H9 (cell line): ENCODE measurements around the gene TFAP2E. TPM values are rescaled to one million over a fixed set of nuclear protein-coding genes. Genes with fewer than 3 reads are reported as not detected.

ENCODE experiments used
- DNase-seq: peaks from one replicate; pipeline ENCODE4 v3.0.0-alpha.2; 2017
- H2AFZ ChIP-seq: one replicate; pipeline ENCODE4 v1.6.1; 2013; ENCODE audit warnings: mild to moderate bottlenecking, low read length, control low read depth, moderate library complexity
- H2AK5ac ChIP-seq: 2 replicates; pipeline ENCODE4 v1.6.1; 2013; ENCODE audit warnings: low read length, control low read depth, mixed read lengths; ENCODE audit not compliant: insufficient read length
- H2BK120ac ChIP-seq: one replicate; pipeline ENCODE4 v1.6.1; 2013; ENCODE audit warnings: low read depth, mild to moderate bottlenecking, low read length, control low read depth, inconsistent platforms; ENCODE audit not compliant: poor library complexity, severe bottlenecking
- H2BK12ac ChIP-seq: 2 replicates; pipeline ENCODE4 v1.6.1; 2013; ENCODE audit warnings: low read length, control low read depth, mixed read lengths, low read depth; ENCODE audit not compliant: insufficient read length
- H2BK15ac ChIP-seq: 2 replicates; pipeline ENCODE4 v1.6.1; 2013; ENCODE audit warnings: low read depth, low read length, control low read depth
- H2BK20ac ChIP-seq: one replicate; pipeline ENCODE4 v1.6.1; 2013; ENCODE audit warnings: low read depth, mild to moderate bottlenecking, low read length, control low read depth, inconsistent platforms; ENCODE audit not compliant: poor library complexity, severe bottlenecking
- H2BK5ac ChIP-seq: 2 replicates; pipeline ENCODE4 v1.6.1; 2013; ENCODE audit warnings: low read length, control low read depth, mixed read lengths; ENCODE audit not compliant: insufficient read length
- H3K14ac ChIP-seq: 2 replicates; pipeline ENCODE4 v1.6.1; 2013; ENCODE audit warnings: low read length, control low read depth; ENCODE audit not compliant: insufficient read depth
- H3K18ac ChIP-seq: 2 replicates; pipeline ENCODE4 v1.6.1; 2013; ENCODE audit warnings: low read depth, mild to moderate bottlenecking, mixed read lengths, low read length, control low read depth; ENCODE audit not compliant: insufficient read length
- H3K23ac ChIP-seq: 2 replicates; pipeline ENCODE4 v1.6.1; 2013; ENCODE audit warnings: low read length, control low read depth, mixed read lengths, low read depth; ENCODE audit not compliant: insufficient read length
- H3K23me2 ChIP-seq: 2 replicates; pipeline ENCODE4 v1.6.1; 2013; ENCODE audit warnings: low read depth, mild to moderate bottlenecking, mixed read lengths, low read length, control low read depth; ENCODE audit not compliant: insufficient read length, poor library complexity, severe bottlenecking
- H3K27ac ChIP-seq: 2 replicates; pipeline ENCODE4 v1.5.1; 2013; ENCODE audit warnings: low read length, control low read depth, mixed read lengths, low read depth; ENCODE audit not compliant: insufficient read length
- H3K27me3 ChIP-seq: 2 replicates; pipeline ENCODE4 v1.6.1; 2013; ENCODE audit warnings: low read length, control low read depth, inconsistent platforms; ENCODE audit not compliant: insufficient read depth
- H3K4ac ChIP-seq: 2 replicates; pipeline ENCODE4 v1.6.1; 2013; ENCODE audit warnings: low read depth, mild to moderate bottlenecking, control low read depth, inconsistent platforms, low read length, moderate library complexity
- H3K4me1 ChIP-seq: 2 replicates; pipeline ENCODE4 v1.6.1; 2013; ENCODE audit warnings: low read length, control low read depth, inconsistent platforms; ENCODE audit not compliant: insufficient read depth
- H3K4me2 ChIP-seq: 2 replicates; pipeline ENCODE4 v1.6.1; 2013; ENCODE audit warnings: low read length, control low read depth, mixed read lengths; ENCODE audit not compliant: insufficient read length, insufficient read depth
- H3K56ac ChIP-seq: 2 replicates; pipeline ENCODE4 v1.6.1; 2013; ENCODE audit warnings: low read depth, mild to moderate bottlenecking, mixed read lengths, low read length, control low read depth; ENCODE audit not compliant: insufficient read length
- H3K79me1 ChIP-seq: 2 replicates; pipeline ENCODE4 v1.6.1; 2013; ENCODE audit warnings: low read depth, mild to moderate bottlenecking, moderate library complexity, low read length, control low read depth, inconsistent platforms; ENCODE audit not compliant: insufficient read depth, poor library complexity, severe bottlenecking
- H3K79me2 ChIP-seq: 2 replicates; pipeline ENCODE4 v1.6.1; 2013; ENCODE audit warnings: low read length, control low read depth, inconsistent platforms; ENCODE audit not compliant: insufficient read depth
- H3K9ac ChIP-seq: 2 replicates; pipeline ENCODE4 v1.6.1; 2013; ENCODE audit warnings: low read length, control low read depth, mixed read lengths; ENCODE audit not compliant: insufficient read length; ENCODE audit errors: extremely low read depth
- H3K9me3 ChIP-seq: one replicate; pipeline ENCODE4 v1.6.1; 2013; ENCODE audit warnings: low read depth, low read length, inconsistent platforms; ENCODE audit not compliant: control insufficient read depth
- H3T11ph ChIP-seq: one replicate; pipeline ENCODE4 v1.6.1; 2013; ENCODE audit warnings: mild to moderate bottlenecking, low read length, control low read depth, inconsistent platforms
- H4K20me1 ChIP-seq: one replicate; pipeline ENCODE4 v1.6.1; 2013; ENCODE audit not compliant: control insufficient read depth, insufficient read length, insufficient read depth
- H4K5ac ChIP-seq: 2 replicates; pipeline ENCODE4 v1.6.1; 2013; ENCODE audit warnings: low read depth, mild to moderate bottlenecking, mixed read lengths, low read length, control low read depth; ENCODE audit not compliant: insufficient read length
- H4K8ac ChIP-seq: replicated peaks from 2 replicates; pipeline ENCODE4 v1.6.1; 2013; ENCODE audit warnings: low read length, control low read depth, mixed read lengths, low read depth; ENCODE audit not compliant: insufficient read length
- H4K91ac ChIP-seq: 2 replicates; pipeline ENCODE4 v1.6.1; 2013; ENCODE audit warnings: low read depth, mild to moderate bottlenecking, moderate library complexity, mixed read lengths, low read length, control low read depth; ENCODE audit not compliant: insufficient read length
- H3K27ac Mint-ChIP-seq, 3 experiments: 2 replicates in 2 of 3; 3 replicates in 1 of 3; pipeline ENCODE4 v1.8.0; 2020 to 2021; ENCODE audit warnings: mixed read lengths in 3 of 3, mild to moderate bottlenecking in 1 of 3, moderate library complexity in 1 of 3
- H3K27me3 Mint-ChIP-seq: 2 replicates; pipeline ENCODE4 v1.8.0; 2021; ENCODE audit warnings: low read depth, mild to moderate bottlenecking, moderate library complexity, mixed read lengths
- H3K36me3 Mint-ChIP-seq, 3 experiments: 2 replicates in 2 of 3; 3 replicates in 1 of 3; pipeline ENCODE4 v1.8.0; 2020 to 2021; ENCODE audit warnings: low read depth in 3 of 3, mixed read lengths in 3 of 3; ENCODE audit not compliant: insufficient read depth in 1 of 3
- H3K4me1 Mint-ChIP-seq, 2 experiments: 2 replicates each; pipeline ENCODE4 v1.8.0; 2020; ENCODE audit warnings: mixed read lengths in 2 of 2
- H3K4me3 Mint-ChIP-seq, 2 experiments: 2 replicates in 1 of 2; 3 replicates in 1 of 2; pipeline ENCODE4 v1.8.0; 2020 to 2021; ENCODE audit warnings: mild to moderate bottlenecking in 2 of 2, mixed read lengths in 2 of 2, moderate library complexity in 1 of 2
- H3K9me3 Mint-ChIP-seq, 2 experiments: 2 replicates in 1 of 2; 3 replicates in 1 of 2; pipeline ENCODE4 v1.8.0; 2020; ENCODE audit warnings: mild to moderate bottlenecking in 2 of 2, mixed read lengths in 2 of 2, moderate library complexity in 1 of 2
- CTCF ChIP-seq: fragments of 200-600 bp; sonication (generic); conservative IDR thresholded peaks from 3 replicates; pipeline ENCODE4 v1.8.0; 2021; ENCODE audit warnings: antibody characterized with exemption, mild to moderate bottlenecking
- WGBS: extraction: QIAGEN DNeasy Blood & Tissue Kit; methylation state at CpG from one replicate; pipeline ENCODE4 v1.1.7; 2013; ENCODE audit warnings: missing lambda C conversion rate, low lambda C conversion rate, mixed read lengths; ENCODE audit not compliant: insufficient read length; ENCODE audit errors: extremely low coverage; 5-methylcytosine and 5-hydroxymethylcytosine counted together
- total RNA-seq: library from RNA; stranded (reverse); gene quantifications from 2 replicates; pipeline ENCODE4 v1.2.1, GENCODE V29; 2021

Gene TFAP2E
- total RNA-seq, 1 experiment from 2014 or later, result 0.70 TPM

GRCh38 chr1:35561972-35562680, 11.0 kb upstream of the TFAP2E start:
- H3K9me3 Mint-ChIP-seq, result peaks cover 0 to 4% of the 10 kb centered on the region in 2 experiments; a peak in 2 of 5 replicates
- H3K27me3 ChIP-seq, result no peaks in the 10 kb centered on the region
- H4K91ac ChIP-seq, result no peak overlapping the region
- no peak overlapping the region for H3K14ac ChIP-seq
- H2AK5ac ChIP-seq, result no peak overlapping the region
- H3K4me1 Mint-ChIP-seq, result peaks cover 15 to 22% of the 10 kb centered on the region in 2 experiments
- no peak overlapping the region for H2BK120ac ChIP-seq
- WGBS, result no CpG with 5 or more reads among the region's 15 CpGs
- no peak overlapping the region for H3K23ac ChIP-seq
- H3K4me2 ChIP-seq, result no peak overlapping the region
- no peak overlapping the region for H3K4me3 Mint-ChIP-seq
- H3K79me1 ChIP-seq, result no peaks in the 10 kb centered on the region
- H3K18ac ChIP-seq, result no peak overlapping the region
- no peak overlapping the region for H2AFZ ChIP-seq
- no peak overlapping the region for H2BK5ac ChIP-seq
- no peak overlapping the region for H3K27ac ChIP-seq
- no peak for TF ChIP-seq CTCF
- no peak overlapping the region for H2BK20ac ChIP-seq
- H2BK12ac ChIP-seq, result no peak overlapping the region
- H3K4ac ChIP-seq, result no peak overlapping the region
- H3K27me3 Mint-ChIP-seq, result no peaks in the 10 kb centered on the region
- no peak overlapping the region for H3K27ac Mint-ChIP-seq
- DNase-seq, result no peak
- H4K20me1 ChIP-seq, result no peaks in the 10 kb centered on the region
- H3T11ph ChIP-seq, result no peak overlapping the region
- no peaks in the 10 kb centered on the region for H3K4me1 ChIP-seq
- no peak overlapping the region for H4K8ac ChIP-seq
- no peak overlapping the region for H3K56ac ChIP-seq
- no peak overlapping the region for H3K9ac ChIP-seq
- H3K9me3 ChIP-seq, result no peaks in the 10 kb centered on the region
- no peaks in the 10 kb centered on the region for H3K79me2 ChIP-seq
- H3K36me3 Mint-ChIP-seq, result peaks cover 27 to 66% (median 53%) of the 10 kb centered on the region in 3 experiments
- no peak overlapping the region for H4K5ac ChIP-seq
- peaks cover 10% of the 10 kb centered on the region for H3K23me2 ChIP-seq
- H2BK15ac ChIP-seq, result no peak overlapping the region
